ENCODE measurements around the gene ARF6.

Gene ARF6

GRCh38 chr14:49942090-49942489, 49.2 kb downstream of the ARF6 start:
- DNase-seq (ENCODE audit: low spot score), result no peak

GRCh38 chr14:49944501-49944900, 51.6 kb downstream of the ARF6 start:
- DNase-seq (ENCODE audit: low spot score), result no peak

DNA sequence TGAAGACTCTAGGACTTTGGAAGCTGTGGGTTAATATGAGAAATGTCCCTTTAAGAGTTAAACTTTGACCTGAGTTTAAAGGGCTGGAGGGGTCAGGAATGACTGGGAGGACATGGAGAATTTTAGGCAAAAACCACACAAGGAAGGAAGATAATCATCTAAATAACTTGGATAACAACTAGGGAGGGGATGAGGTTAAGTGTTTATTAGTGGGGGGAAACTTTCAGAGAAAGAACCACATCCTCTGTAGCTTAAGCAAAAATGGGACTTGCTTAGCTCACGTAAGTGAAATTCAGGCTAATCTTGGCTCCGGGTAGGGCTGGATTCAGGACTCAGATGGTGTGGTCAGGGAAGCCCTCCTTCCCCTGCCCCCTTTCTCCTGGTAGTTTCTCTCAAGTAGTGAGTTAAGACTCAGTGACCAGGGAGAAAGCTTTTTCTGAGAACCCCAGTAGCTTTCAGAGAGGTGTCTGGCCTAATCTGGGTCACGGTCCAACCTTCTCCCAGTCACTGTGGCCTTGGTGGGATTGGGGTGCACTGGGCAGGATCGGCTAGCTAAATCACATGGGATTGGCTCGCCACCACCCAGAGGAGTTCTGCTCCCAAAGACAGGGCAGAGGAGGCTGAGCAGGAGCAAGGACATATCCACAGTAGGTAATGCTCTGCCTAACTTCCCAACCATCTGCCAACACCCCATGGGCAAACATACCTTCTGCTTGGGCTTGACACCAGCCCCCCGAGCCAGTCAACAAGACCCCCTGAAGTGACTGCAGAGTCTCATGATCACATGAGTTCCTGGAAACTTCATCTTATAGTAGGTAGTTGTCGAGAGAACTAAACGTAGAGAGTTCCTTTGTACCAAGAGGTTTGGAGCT, 52.8 kb downstream of the ARF6 start:
- DNase-seq (ENCODE audit: low spot score), result no peak

All from kidney tubule cell (primary cell).